ENCODE measurements around the gene FGF11.
A peak's percentile ranks its signal among the peaks of the same experiment; 100 is the strongest.
"Not testable (repeated sequence)": the region's sequence is repeated elsewhere in the genome, so short reads cannot be mapped to it uniquely, and the experiment has no call there.

Gene FGF11

GRCh38 chr17:7466639-7467341 lies 27.5 kb downstream of the FGF11 start:
- DNase-seq (no peak), ATAC-seq (replicated peaks) (no peak)
- Mint-ChIP-seq H3K27ac (peak overlapping the region in 1 of 2 donors; percentile 51), H3K36me3 (ENCODE audit: insufficient read depth) (peaks cover 43% of the 10 kb centered on the region), H3K4me1 (ENCODE audit: low read depth in 2 of 2) (peaks cover 15 to 24% of the 10 kb centered on the region in 2 donors), H3K4me3 (no peak overlapping the region), H3K9me3 (no peaks in the 10 kb centered on the region), H3K27me3 (no peaks in the 10 kb centered on the region)

- peak overlapping the region in 1 of 2 donors; percentile 51 for H3K27ac Mint-ChIP-seq
- ATAC-seq (replicated peaks) (no peak), DNase-seq (no peak)
These were observed 28.2 kb downstream of the FGF11 start for GRCh38 chr17:7467498-7467897.

DNA sequence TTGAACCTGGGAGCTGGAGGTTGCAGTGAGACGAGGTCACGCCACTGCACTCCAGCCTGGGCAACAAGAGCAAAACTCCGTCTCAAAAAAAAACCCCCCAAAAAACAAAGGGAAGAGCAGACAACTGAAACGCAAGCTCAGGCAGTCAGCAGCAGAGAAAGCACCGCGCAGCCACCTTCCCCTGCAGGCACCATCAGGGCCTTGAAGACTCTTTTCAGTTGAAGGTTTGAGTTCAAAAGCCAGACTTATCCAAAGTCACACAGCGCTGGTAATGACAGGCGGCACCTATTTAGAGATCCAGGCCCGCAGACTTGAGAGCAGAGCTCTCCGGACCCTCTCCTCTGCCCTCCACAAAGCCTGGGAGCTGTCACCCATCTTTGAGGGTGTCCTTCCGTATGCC lies 29.0 kb downstream of the FGF11 start:
- Mint-ChIP-seq H3K27me3 (no peaks in the 10 kb centered on the region), H3K36me3 (ENCODE audit: insufficient read depth) (peaks cover 37% of the 10 kb centered on the region), H3K4me3 (peak overlapping the region in 1 of 2 donors; percentile 10), H3K9me3 (no peaks in the 10 kb centered on the region), H3K27ac (peak overlapping the region; percentile 16 to 44), H3K4me1 (ENCODE audit: low read depth in 2 of 2) (peaks cover 19 to 28% of the 10 kb centered on the region in 2 donors)
- DNase-seq (no peak), ATAC-seq (replicated peaks) (no peak)

More at GRCh38 chr17:7467498-7467897, 28.2 kb downstream of the FGF11 start:
- H3K27me3 Mint-ChIP-seq: no peaks in the 10 kb centered on the region
- H3K4me1 Mint-ChIP-seq (ENCODE audit: low read depth in 2 of 2): peaks cover 19 to 28% of the 10 kb centered on the region in 2 donors
- H3K4me3 Mint-ChIP-seq: no peak overlapping the region
- H3K36me3 Mint-ChIP-seq (ENCODE audit: insufficient read depth): peaks cover 38% of the 10 kb centered on the region
- H3K9me3 Mint-ChIP-seq: no peaks in the 10 kb centered on the region

GRCh38 chr17:7468804-7469389 lies 29.6 kb downstream of the FGF11 start:
- Mint-ChIP-seq H3K4me3 (no peak overlapping the region), H3K4me1 (ENCODE audit: low read depth in 2 of 2) (peaks cover 19 to 28% of the 10 kb centered on the region in 2 donors), H3K27ac (peak overlapping the region; percentile 28 to 44), H3K27me3 (no peaks in the 10 kb centered on the region), H3K9me3 (no peaks in the 10 kb centered on the region), H3K36me3 (ENCODE audit: insufficient read depth) (peaks cover 32% of the 10 kb centered on the region)
- no peak for DNase-seq
- no peak for ATAC-seq (replicated peaks)

DNA sequence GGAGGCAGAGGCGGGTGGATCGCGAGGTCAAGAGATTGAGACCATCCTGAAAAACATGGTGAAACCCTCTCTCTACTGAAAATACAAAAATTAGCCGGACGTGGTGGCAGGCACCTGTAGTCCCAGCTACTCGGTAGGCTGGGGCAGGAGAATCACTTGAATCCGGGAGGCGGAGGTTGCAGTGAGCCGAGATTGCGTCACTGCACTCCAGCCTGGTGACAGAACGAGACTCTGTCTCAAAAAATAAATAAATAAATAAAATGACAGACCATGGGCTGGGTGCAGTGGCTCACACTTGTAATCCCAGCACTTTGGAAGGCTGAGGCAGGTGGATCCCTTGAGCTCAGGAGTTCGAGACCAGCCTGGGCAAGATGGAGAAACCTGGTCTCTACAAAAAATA lies 30.5 kb downstream of the FGF11 start:
- Mint-ChIP-seq H3K4me1 (ENCODE audit: low read depth in 2 of 2) (peaks cover 19 to 28% of the 10 kb centered on the region in 2 donors), H3K36me3 (ENCODE audit: insufficient read depth) (peaks cover 26% of the 10 kb centered on the region)
- H3K4me3 Mint-ChIP-seq; H3K27ac Mint-ChIP-seq; DNase-seq; H3K27me3 Mint-ChIP-seq; ATAC-seq (replicated peaks); H3K9me3 Mint-ChIP-seq: not testable (repeated sequence)

DNA sequence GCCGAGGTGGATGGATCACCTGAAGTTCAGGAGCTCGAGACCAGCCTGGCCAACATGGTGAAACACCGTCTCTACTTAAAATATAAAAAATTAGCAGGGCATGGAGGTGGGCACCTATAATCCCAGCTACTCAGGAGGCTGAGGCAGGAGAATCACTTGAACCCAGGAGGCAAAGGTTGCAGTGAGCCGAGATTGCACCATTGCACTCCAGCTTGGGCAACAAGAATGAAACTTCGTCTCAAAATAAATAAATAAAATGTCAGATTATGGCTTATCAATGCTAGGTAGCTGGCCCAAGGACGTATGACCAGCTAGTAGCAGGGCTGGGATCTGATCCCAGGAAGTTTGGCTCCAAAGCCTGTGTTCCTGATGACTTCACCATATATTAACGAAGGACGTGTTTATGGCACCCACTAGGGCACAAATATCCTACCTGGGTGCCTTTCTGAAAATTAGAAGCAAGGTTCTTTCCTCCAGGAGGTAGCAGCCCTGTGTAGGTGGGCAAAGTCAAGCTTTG lies 31.2 kb downstream of the FGF11 start:
- ATAC-seq (replicated peaks); H3K27me3 Mint-ChIP-seq; H3K4me3 Mint-ChIP-seq; H3K9me3 Mint-ChIP-seq; DNase-seq; H3K27ac Mint-ChIP-seq: not testable (repeated sequence)
- H3K4me1 Mint-ChIP-seq (ENCODE audit: low read depth in 2 of 2): peaks cover 19 to 28% of the 10 kb centered on the region in 2 donors
- peaks cover 26% of the 10 kb centered on the region for H3K36me3 Mint-ChIP-seq (ENCODE audit: insufficient read depth)

- H3K4me3 Mint-ChIP-seq: peak overlapping the region in 1 of 2 donors; percentile 29
- ATAC-seq (replicated peaks) (peak; percentile 21), DNase-seq (no peak)
- H3K4me1 Mint-ChIP-seq (ENCODE audit: low read depth in 2 of 2): peaks cover 26 to 41% of the 10 kb centered on the region in 2 donors
- H3K27ac Mint-ChIP-seq: peak overlapping the region in 1 of 2 donors; percentile 85
- peaks cover 24% of the 10 kb centered on the region for H3K36me3 Mint-ChIP-seq (ENCODE audit: insufficient read depth)
- no peaks in the 10 kb centered on the region for H3K9me3 Mint-ChIP-seq
- H3K27me3 Mint-ChIP-seq: no peaks in the 10 kb centered on the region
These were observed 32.4 kb downstream of the FGF11 start for GRCh38 chr17:7471729-7472128.

GRCh38 chr17:7474767-7475166 lies 35.5 kb downstream of the FGF11 start:
- not testable (repeated sequence) for DNase-seq; ATAC-seq (replicated peaks); H3K27ac Mint-ChIP-seq; H3K27me3 Mint-ChIP-seq; H3K9me3 Mint-ChIP-seq
- peak overlapping the region in 1 of 2 donors; percentile 21 for H3K4me3 Mint-ChIP-seq
- peaks cover 42 to 43% of the 10 kb centered on the region in 2 donors for H3K4me1 Mint-ChIP-seq (ENCODE audit: low read depth in 2 of 2)
- peaks cover 32% of the 10 kb centered on the region for H3K36me3 Mint-ChIP-seq (ENCODE audit: insufficient read depth)

DNA sequence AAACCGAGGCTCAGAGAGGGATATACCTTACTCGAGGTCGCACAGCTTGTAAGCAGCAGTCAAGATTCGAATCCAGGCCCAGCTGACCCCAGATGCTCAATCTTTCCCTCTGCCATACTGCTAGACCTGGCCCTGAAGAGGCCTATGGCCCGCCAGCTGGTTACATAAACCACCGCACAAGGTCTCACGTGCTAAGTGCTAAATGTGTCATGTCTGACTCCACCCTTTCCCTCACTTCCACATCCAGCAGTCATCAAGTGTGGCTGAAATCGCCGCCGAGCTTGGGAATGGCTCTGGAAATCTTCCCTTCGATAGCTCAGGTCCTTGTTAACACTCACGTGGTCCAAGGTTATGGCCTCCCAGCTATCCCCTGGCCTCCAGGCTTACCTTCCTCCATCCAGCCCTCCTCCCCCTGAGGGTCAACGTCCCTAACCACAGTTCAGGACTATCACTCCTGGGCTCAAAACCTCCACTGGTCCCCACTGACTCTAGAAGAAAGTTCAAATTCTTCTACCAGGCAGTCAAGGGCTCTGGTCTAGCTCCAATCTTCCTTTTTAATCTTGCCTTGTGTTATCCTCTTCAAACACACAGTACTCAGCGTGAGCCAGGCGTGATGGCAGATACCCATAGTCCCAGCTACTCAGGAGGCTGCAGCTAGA lies 36.6 kb downstream of the FGF11 start:
- H3K9me3 Mint-ChIP-seq: no peaks in the 10 kb centered on the region
- ATAC-seq (replicated peaks) (no peak), DNase-seq (no peak)
- H3K27me3 Mint-ChIP-seq: no peaks in the 10 kb centered on the region
- peaks cover 35% of the 10 kb centered on the region for H3K36me3 Mint-ChIP-seq (ENCODE audit: insufficient read depth)
- H3K4me3 Mint-ChIP-seq: peak overlapping the region; percentile 45 to 91
- peaks cover 46 to 51% of the 10 kb centered on the region in 2 donors for H3K4me1 Mint-ChIP-seq (ENCODE audit: low read depth in 2 of 2)
- H3K27ac Mint-ChIP-seq: peak overlapping the region; percentile 66 to 94

DNA sequence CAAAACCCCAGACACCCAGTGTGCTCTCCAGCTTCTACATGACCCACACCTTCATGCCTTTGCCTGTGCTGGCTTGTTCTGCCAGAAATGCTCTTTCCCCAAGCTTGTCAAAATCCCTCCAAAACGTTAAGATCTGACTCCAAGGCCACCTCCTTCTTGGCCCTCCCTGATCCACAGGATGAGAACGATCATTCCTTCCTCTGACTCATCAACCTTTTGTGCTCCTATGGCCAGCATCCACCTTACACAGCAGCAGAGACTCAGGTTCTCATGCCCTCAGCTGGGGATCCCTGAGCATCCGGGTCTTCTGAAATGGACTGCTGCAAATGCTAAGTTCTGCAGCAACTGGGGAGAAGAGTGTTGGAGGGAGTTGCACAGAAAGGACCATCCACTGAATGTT lies 37.2 kb downstream of the FGF11 start:
- H3K4me1 Mint-ChIP-seq (ENCODE audit: low read depth in 2 of 2): peaks cover 46 to 50% of the 10 kb centered on the region in 2 donors
- ATAC-seq (replicated peaks): no peak
- no peaks in the 10 kb centered on the region for H3K9me3 Mint-ChIP-seq
- peak overlapping the region; percentile 66 to 94 for H3K27ac Mint-ChIP-seq
- peaks cover 35% of the 10 kb centered on the region for H3K36me3 Mint-ChIP-seq (ENCODE audit: insufficient read depth)
- DNase-seq: no peak
- H3K27me3 Mint-ChIP-seq: no peaks in the 10 kb centered on the region
- peak overlapping the region; percentile 45 to 91 for H3K4me3 Mint-ChIP-seq

GRCh38 chr17:7476951-7477350 lies 37.6 kb downstream of the FGF11 start:
- Mint-ChIP-seq H3K4me1 (ENCODE audit: low read depth in 2 of 2) (peaks cover 46 to 50% of the 10 kb centered on the region in 2 donors), H3K4me3 (peak overlapping the region; percentile 88 to 91), H3K27me3 (no peaks in the 10 kb centered on the region), H3K36me3 (ENCODE audit: insufficient read depth) (peaks cover 35% of the 10 kb centered on the region), H3K9me3 (no peaks in the 10 kb centered on the region), H3K27ac (peak overlapping the region; percentile 91 to 94)
- DNase-seq (no peak), ATAC-seq (replicated peaks) (no peak)

DNA sequence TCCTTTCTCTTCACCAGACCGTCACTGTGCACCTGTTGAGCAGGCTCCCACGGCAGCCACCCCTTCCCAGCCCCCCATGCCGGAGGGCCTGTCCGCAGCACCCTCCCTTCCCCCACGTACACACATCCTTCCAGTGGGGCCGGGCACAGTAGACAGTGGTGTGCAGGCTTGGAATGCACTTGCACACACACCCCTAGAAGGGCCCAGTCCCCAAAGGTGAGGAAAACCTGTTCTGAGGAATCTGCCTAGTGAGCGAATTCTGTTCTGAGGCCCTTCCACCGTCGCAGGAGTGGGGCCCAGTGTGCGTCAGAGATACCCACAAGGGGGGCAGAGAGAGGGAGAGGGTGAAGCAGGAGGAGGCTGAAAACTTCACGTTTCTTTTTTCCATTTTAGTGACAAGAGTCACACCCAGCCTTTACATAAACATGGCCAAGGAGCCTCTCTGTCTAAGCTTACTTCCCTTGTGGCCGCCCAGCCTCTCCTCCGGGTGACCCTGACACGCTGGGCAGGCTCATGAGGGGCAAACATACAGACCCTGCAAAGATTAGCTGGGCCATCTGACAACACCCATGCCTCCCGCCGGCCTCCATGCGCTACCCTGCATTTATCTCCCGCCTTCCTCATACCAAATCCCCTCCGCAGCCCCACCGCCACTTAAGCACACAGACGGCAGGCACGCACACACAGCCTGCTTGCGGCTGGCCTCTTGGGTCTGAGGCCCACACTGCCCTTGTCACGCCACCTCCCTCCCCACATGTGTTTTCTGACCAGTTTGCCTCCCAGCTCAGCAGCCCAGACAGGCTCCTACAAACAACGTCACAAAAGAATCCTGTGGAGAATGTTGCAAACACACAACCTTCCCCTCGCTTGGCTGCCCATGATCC lies 38.3 kb downstream of the FGF11 start:
- Mint-ChIP-seq H3K27ac (peak overlapping the region; percentile 91 to 94), H3K9me3 (no peaks in the 10 kb centered on the region), H3K36me3 (ENCODE audit: insufficient read depth) (peaks cover 35% of the 10 kb centered on the region), H3K4me1 (ENCODE audit: low read depth in 2 of 2) (peaks cover 50 to 52% of the 10 kb centered on the region in 2 donors), H3K4me3 (peak overlapping the region; percentile 88 to 91), H3K27me3 (no peaks in the 10 kb centered on the region)
- ATAC-seq (replicated peaks): no peak
- peak in 1 of 3 experiments; percentile 27 for DNase-seq
